Left kidney (tissue), 2 donors: ENCODE results near the gene OSBPL6. TPM values are rescaled to one million over a fixed set of nuclear protein-coding genes. Genes with fewer than 3 reads are reported as not detected.
"Not testable (repeated sequence)": the region's sequence is repeated elsewhere in the genome, so short reads cannot be mapped to it uniquely, and the experiment has no call there.

Experiments
- DNase-seq: peaks from one replicate; pipeline ENCODE4 v3.0.0-alpha.2; 2013
- polyA plus RNA-seq: library from polyadenylated mRNA; unstranded; fragments of 120-200 nt; gene quantifications from one replicate; pipeline ENCODE4 v1.2.1, GENCODE V29; 2013; ENCODE audit not compliant: insufficient read length

The OSBPL6 gene
- polyA plus RNA-seq, 1 donor: 7.6 TPM

DNA sequence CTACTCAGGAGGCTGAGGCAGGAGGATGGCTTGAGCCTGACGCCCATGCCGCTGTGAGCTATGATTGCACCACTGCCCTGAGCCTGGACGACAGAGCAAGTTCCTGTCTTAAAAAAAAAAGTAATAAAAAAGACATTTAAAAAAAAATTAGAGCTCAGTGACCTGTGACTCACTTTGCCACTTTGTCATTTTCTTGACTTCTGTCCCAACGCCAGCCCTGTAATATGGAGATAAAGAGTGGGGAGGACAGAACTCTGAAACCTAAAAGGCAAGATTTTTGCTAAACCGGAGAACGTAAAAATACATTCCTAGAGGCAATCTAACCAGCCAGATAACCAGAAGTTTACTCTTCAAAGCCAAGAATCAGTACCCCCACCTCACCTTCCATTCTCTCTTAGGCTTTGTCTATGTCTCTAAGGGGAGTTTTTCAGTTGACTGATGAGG lies 207.7 kb downstream of the OSBPL6 start:
- no peak for DNase-seq

DNA sequence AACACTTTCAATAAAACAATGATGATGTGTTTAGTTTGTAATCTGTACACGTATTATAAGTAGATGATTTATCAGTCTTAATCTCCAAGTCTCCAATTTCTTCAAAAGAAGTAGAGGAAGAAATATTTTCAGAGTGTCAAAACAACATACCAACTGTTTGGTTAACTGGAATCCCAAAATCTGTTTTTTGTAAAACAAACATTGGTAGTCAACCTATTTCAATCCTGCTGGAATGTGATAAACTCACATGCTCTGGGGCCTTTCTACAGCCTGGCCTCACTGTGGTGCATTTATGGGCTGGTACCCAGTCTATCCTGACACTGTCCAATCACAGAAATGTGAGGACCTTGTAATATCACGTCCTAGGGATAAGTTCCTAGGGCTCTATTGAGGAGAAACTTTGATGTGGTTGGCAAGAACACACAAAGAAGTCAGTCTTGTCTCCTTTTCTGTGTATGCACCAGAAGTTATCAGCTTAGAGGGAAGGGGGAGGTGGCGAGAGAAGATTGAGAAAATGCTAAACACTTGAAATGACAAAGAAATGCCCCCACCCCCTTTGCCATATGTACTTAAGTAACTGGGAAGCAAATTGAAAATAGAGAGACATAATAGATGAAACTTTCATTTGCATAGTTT lies 209.5 kb downstream of the OSBPL6 start:
- DNase-seq: no peak

DNA sequence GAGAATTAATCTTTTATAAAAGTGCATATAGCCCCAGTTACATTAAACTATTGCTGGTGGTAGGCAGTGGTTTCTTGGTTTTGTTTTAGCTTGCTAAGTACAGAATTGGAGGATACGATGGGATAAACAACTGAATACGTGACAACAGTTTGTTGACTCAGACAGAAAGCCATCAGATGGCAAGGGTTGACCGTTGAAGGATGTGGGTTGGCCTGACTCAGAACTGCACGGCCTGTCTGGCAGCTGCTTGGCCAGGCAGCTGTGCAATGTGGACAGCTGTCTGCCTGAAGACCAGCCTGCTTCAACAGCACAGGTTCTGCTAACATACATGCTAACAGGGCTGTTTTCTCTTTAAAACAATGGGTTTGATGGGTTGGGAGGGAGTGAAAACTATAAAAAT lies 210.1 kb downstream of the OSBPL6 start:
- DNase-seq: no peak

DNA sequence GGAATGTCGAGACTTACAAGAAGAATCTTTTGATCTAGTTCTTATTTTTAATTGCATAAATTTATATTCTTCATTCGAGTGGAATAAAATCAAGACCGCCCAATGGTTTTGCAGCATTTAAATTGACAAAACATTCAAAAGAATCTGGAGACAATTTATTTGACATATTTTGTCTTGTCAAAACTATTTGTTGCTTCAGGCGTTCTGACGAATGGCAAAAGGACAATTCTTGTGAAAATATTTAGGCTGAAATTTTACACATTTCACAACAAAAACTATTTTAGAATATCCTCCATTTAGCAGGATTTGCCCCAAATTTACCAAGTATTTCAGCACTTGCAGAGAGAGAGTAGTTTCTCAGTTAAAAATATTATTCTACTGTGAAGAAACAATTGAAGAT lies 214.9 kb downstream of the OSBPL6 start:
- DNase-seq: no peak

DNA sequence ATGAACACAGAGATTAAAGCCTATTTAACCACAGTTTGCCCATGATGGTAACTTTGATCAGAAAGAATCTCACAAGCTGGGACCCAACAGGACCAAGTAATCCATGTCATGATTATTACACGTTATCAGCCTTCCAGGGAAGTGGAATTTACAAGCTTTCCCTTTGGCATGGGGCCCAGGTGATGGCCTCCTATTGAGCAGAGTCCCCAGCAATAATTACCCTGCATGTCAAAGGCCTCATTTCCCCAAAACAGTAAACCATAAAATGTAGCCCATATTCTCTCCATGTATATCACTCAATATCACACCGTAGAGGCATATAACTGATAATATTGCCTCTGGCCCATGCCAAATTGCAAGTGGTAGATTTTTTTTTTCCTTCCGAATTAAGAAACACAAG lies 217.7 kb downstream of the OSBPL6 start:
- no peak for DNase-seq

DNA sequence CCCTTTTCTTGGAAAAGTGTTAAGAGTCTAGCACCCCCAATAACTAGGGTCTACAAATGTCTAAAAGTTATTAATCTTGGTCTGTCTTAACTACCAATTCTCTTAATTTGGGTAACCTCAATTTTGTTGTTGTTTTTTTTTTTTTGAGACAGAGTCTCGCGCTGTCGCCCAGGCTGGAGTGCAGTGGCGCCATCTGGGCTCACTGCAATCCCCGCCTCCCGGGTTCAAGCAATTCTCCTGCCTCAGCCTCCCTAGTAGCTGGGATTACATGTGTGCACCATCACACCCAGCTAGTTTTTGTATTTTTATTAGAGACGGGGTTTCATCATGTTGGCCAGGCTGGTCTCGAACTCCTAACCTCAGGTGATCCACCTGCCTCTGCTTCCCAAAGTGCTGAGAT lies 218.1 kb downstream of the OSBPL6 start:
- DNase-seq: not testable (repeated sequence)

DNA sequence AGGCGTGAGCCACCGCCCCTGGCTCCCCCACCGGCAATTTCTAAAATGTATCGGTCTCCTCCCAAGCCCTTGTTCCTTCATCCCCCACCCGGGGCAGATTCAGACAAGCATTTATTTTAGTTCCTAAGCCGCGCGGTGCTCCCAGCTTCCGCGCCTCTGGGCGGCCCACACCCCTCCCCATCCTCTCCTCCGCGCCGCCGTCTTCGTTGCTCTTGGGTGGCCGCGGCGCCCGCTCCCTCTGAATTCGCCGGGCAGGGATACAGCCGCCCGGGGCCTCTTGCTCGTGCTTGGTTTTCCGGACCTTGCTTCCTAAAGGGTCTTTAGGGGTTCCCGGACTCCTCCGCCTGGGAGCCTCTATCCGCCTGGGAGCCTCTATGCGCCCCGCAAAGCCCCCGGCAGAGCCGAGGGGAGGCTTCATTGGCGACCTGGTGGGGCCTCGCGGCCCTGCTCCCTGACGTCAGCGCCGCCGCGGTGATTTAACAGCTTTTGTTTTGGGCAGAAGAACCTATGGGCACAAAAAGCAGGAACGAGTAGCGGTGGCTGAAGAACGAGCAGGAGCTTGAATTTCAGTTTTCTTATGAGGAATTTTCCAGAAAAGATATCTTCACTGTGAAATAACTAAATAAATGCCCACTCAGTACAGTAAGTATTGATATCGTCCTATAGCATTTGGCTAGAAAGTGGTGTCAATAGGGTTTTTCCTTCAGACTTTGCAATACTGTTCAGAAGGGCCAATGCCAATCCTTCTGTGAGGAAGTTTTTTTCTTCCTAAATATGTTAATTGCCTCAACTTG lies 219.4 kb downstream of the OSBPL6 start:
- DNase-seq: peak; percentile 79

DNA sequence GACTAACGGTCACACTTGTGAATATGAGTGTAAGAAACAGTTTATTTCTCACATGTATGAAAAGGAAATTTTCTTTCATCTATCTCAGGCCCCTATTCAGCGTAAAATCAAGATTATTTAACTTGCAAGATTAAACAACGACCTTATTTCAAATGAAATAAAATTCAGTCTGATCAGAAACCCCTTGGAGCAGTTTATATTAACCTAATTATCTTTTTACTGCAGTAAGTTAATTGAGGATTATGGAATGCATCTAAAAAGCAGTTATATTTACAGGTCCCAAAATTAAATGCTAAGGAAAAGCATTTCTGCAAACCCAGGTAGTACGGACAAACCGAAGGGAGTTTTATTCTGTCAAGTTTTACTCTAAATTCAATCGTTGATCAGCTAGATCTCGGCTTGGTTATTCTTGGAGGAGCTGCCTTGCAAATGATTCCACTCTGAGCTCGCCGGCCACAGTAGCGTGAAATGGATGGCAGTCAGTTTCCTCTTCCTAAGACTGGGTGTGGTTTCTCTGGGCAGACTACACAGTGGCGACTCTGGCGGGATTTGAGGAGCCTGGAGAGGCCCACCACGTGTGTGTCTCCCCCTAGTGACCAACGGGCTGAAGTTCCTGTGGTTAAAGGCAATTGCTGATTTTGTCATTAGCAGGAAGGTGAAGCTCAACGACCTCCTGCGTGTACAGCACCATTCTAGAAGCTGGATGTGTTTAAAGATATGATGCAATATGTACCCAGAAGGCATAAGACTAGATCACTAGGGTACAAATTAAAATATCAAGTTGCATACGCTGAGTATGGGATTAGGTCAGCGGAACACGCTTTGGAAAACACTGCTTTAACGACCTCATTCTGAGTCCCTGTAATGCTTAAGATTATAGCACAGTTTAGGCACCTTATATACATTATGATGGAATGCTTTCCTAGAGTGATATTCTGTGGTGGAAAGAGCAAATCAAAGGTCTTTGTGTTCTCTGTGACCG lies 220.2 kb downstream of the OSBPL6 start:
- peak; percentile 94 for DNase-seq

DNA sequence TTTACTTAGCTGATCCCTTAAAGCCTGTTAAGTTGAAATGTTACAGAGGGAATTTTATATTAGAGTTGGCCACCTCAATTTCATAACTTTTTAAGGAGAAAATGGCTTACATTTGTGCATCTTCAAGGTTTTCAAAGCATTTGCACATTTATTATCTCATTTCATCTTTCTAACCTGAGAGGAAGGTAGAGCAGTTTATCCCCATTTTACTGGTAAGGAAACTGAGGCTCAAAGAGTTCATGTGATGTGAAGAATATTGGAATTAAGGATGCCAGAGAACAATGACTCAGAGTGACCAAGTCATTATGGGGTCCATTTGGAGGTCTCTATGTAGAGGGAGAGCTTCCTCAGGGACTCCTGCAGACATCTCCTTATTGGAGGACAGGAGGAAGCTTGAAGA lies 221.7 kb downstream of the OSBPL6 start:
- DNase-seq: no peak

DNA sequence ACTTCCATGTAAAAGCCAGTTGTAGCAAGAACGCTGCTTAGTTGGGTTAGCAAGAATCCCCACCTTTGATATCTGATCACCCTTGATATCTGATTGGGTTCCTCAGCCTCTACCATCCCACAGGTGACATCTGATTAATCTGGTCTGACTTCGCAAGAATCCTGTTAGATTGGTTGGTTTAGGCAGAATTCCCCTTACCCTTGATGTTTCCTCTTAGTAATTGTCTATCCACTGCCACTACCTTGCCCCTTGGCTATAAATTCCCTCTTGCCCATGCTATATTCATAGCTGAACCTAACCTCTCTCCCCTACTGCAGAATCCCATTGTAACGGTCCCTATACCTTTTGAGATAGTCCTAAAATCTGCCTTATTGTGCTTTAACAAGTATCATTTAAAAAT lies 223.6 kb downstream of the OSBPL6 start:
- no peak for DNase-seq

DNA sequence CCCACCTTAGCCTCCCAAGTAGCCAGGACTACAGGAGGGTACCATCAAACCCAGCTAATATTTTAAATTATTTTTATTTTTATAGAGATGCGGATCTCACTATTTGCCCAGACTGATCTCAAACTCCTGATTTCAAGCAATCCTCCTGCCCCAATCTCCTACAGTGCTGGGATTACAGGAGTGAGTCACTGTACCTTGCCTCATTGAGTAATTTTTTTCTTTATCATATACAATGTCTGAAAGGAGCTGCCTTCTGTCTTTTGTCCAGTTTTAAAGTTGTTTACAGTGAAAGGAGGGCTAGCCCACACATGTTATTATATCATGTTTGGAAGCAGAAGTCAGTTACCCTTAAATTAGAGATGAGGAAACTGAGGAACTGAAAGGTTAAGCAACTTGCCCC lies 224.1 kb downstream of the OSBPL6 start:
- no peak for DNase-seq

DNA sequence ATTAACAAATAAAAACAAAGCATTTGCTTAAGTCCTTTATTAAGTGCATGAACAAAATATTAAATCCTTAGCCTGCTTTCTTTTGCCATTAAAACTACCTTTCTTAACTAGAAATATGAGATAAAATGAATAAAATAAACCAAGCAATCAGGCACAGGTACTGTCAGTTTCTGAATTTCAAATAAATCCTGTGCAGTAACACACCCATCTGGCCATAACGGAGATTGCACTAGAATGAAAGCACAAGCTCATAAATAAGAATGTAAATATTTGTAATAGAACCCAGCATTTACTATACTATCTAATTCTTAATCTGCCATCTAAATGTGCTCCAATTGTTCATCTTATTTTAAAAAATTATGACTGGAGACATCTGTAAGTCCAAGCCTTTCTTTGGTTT lies 224.8 kb downstream of the OSBPL6 start:
- DNase-seq: peak; percentile 7

DNA sequence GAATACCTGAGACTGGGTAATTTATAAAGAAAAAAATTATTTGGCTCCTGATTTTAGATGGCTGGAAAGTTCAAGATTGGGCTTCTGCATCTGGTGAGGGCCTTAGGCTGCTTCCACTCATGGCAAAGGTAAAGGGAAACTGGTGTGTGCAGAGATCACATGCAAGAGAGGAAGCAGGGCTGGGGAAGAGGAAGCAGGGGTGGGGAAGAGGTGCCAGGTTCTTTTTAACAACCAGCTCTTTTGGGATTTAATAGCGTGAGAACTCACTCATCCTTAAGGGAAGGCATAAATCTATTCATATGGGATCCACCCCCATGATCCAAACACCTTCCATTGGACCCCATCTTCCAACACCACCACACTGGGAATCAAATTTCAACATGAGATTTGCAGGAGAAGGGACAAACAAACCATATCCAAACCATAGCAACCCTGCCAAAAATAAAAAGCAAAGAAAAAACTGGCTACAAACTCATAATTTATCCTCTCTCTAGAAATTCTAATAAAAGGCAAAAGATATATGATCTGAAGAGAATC lies 226.2 kb downstream of the OSBPL6 start:
- peak; percentile 12 for DNase-seq

DNA sequence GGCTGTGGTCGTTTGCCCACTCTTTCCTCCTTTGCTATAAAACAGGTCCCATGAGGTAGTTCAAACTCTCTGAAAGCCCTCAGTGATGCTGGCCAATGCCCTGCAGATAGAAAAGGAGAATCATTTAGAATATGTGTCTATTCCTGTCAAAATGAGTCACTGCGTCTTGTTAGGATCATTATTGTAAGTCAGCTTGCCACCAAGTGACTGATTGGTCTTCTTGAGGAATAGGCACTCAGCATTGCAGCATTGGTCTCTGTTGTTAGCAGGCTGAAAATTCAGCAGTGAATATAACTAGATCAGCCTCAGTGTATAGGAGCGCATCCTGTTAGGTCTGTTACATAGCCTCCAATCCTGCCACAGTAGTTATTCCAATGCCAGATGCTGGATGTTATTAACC lies 227.8 kb downstream of the OSBPL6 start:
- no peak for DNase-seq

DNA sequence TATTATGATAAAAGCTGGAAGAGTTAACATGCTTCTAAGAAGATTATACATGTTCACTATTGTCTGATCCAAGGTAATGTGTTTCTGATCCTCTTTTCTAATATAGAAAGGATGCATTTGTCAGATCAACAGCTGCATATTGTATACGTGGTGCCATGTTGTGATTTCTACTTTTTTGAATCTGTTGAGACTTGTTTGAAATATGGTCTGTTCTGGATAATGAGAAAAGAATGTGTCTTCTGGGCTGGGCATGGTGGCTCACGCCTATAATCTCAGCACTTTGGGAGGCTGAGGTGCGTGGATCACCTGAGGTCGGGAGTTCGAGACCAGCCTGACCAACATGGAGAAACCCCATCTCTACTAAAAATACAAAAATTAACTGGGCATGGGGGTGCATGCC lies 229.4 kb downstream of the OSBPL6 start:
- DNase-seq: not testable (repeated sequence)

DNA sequence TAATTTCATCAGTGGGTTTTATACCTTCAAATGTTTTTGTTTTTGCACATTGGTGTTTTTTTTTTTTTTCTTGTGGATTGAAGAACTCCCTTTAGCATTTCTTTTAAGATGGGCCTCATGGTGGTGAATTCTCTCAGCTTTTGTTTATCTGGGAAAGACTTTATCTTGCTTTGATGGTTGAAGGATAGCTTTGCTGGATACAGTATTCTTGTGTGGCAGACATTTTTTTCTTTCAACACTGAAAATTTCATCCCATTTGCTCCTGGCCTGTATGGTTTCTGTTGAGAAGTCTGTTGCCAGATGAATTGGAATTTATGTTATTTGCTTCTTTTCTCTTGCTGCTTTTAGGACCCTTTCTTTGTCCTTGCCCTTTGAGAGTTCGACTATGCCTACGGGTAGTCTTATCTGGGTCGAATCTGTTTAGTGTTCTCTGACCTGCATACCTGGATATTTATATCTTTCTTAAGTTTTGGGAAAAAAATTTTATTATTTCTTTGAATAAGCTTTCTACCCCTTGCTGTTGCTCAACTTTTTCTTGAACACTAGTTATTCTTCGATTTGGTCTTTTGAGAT lies 231.0 kb downstream of the OSBPL6 start:
- DNase-seq: no peak

DNA sequence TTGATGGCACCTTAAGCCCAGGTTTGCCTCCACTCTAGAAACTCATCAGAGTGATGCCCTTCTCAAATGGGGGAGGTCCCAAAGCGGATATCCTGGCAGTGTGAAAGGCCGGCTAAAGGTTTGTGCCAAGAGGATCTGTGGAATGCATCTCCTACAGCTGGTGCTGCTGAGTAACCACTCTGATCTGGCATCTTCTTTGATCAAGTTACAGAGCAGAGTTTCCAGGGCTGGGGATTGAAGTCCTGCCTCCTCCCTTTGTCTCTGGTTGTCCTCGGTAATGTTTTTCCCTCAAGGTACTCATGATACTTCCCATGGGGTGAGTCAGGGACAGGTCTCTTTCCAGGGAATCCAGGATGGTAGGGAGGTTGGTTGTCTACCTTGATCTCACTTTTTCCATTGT lies 232.1 kb downstream of the OSBPL6 start:
- no peak for DNase-seq

DNA sequence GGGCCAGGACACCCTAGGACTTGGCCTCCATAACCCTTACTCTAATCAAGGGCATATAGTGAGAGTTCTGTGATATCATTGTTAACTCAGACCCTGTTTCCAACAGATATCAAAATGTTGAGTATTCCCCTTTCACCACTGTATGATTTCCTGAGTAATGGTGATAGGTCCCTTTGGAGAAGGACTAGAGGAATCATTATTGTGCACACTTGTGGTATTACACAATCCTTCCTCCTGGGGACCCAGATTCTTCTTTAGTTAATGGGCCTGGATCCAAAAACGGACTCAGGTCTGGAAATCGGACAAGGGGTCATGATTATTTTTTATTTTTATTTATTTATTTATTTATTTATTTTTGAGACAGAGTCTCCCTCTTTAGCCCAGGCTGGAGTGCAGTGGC lies 233.1 kb downstream of the OSBPL6 start:
- no peak for DNase-seq

DNA sequence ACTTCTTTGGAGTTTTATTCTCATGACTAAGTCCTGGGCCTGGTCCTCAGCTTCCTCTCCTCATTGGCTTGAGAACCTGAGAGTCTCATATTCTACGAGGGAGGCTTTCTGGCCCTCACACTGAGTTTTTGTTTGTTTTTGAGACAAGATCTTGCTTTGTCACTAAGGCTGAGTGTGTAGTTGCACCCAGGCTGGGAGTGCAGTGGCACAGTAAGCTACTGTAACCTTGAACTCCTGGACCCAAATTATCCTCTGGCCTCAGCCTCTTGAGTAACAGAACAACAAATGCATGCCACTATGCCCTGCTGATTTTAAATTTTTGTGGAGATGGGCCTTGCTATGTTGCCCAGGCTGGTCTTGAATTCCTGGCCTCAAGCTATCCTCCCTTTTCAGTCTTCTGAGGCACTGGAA lies 234.1 kb downstream of the OSBPL6 start:
- DNase-seq: no peak

DNA sequence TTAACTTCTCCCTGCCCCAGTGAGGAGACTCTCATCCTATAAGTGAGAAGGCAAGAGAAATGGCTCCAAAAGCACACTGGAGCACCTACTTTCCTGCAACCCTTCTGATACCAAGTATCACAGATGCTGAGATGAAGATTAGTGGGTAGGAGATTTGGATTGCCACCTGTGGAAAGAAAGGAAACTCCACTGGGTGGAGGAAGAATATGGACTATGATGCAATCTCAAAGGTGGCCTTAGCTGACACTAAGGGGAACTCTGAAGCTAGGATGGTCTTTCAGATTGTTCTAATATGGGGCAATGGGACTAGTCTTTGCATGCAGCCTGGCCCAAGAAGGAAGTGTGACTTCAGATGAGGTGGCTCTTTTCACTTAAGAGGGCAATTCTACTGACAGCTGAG lies 235.0 kb downstream of the OSBPL6 start:
- no peak for DNase-seq

DNA sequence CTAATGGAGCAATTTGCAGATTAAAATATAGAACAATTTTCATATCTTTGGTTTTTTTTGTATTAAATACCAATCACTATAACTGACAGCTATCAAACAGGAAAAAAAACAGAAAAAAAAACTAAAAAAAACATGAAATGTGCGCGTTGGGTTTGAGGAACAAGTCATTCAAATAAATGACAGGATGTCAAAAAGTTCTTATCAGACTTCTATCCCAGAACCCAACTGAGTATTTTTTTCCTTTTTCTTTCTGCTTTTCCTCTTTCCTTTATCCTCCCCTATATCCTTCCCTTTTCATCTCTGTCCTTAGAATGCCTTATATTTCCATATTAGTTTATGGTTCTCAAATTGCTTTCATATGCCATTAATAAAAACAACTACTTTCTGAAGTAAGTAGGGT lies 242.3 kb downstream of the OSBPL6 start:
- DNase-seq: no peak

DNA sequence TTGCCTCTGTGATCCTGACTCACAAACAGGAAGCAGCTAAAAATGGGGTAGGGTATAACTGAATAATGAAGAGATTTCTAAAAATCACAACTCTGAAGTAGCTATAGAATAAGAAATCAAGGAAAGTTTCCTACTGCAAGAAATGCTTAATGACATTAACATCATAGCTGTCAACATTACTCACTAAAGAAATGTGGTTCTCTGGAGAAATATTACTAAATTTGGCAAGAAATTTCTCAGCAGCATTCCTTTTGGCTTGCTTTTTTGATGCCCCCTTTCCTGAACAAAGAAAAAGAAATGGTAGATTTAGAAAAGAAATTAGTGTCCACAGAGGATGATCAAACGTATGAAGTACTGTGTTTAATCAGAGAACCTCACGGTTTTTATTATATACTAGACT lies 247.1 kb downstream of the OSBPL6 start:
- DNase-seq: no peak
